ENCODE data around the gene SDK1. TPM values are rescaled to one million over a fixed set of nuclear protein-coding genes. Genes with fewer than 3 reads are reported as not detected.

Gene SDK1
- total and polyA plus RNA-seq, 2 of the 8 experiments (the other 6 are each of a cell fraction or from before 2014, with no cell fraction given): 3.3 to 7.2 TPM

- H3K79me1 ChIP-seq (ENCODE audit: low read depth, low read length): no peaks in the 10 kb centered on the region
- H2BK12ac ChIP-seq (ENCODE audit: low read depth, low read length): no peak overlapping the region
- H2BK15ac ChIP-seq (ENCODE audit: low read length): peak overlapping the region; percentile 53; the same call in 1 of the 2 replicates
- H3K4me3 ChIP-seq (ENCODE audit: extremely low read depth in 1 of 4, insufficient read depth in 2 of 4, low read depth in 3 of 4, low read length in 4 of 4): no peak overlapping the region
- H3K4ac ChIP-seq (replicated peaks; ENCODE audit: insufficient read length, low read depth, low read length): no peak overlapping the region
- H3K27me3 ChIP-seq (replicated peaks in 1 of 4; ENCODE audit: control insufficient read depth in 3 of 4, extremely low read depth in 1 of 4, insufficient read depth in 3 of 4, low read length in 3 of 4): no peaks in the 10 kb centered on the region; a peak in 1 of 7 replicates
- H3K56ac ChIP-seq (replicated peaks; ENCODE audit: insufficient read length, low read depth, low read length): no peak overlapping the region
- H2AFZ ChIP-seq (ENCODE audit: low read length): no peak overlapping the region
- ChIA-PET CTCF (ENCODE audit: partially characterized antibody) (no interaction called here), POLR2A (ENCODE audit: partially characterized antibody) (interaction anchor here (1.4 kb wide), 1 partner anchor 19 kb away, joined by 3 read pairs; no protein-coding TSS in a partner anchor)
- TF ChIP-seq CREB1 (IDR thresholded peaks at IDR 0.05) (no peak), ATF2 (IDR thresholded peaks at IDR 0.05; ENCODE audit: low read length) (no peak), MAX (IDR thresholded peaks at IDR 0.05) (no peak), RXRA (IDR thresholded peaks at IDR 0.05; ENCODE audit: insufficient read depth, low read depth, low read length) (no peak), BRCA1 (IDR thresholded peaks at IDR 0.05; ENCODE audit: low read depth, low read length) (no peak), RAD21 (IDR thresholded peaks at IDR 0.05 in 1 of 2, conservative IDR thresholded peaks at IDR 0.05 in 1 of 2; ENCODE audit: low read depth in 2 of 2, low read length in 2 of 2) (no peak), POLR2AphosphoS5 (IDR thresholded peaks at IDR 0.05; ENCODE audit: low read depth, low read length) (no peak), TAF1 (IDR thresholded peaks at IDR 0.05; ENCODE audit: low read depth, low read length) (no peak), RBBP5 (IDR thresholded peaks at IDR 0.05; ENCODE audit: borderline replicate concordance, low read depth, low read length) (no peak), YY1 (IDR thresholded peaks at IDR 0.05; ENCODE audit: low read depth, low read length) (no peak), BCL11A (IDR thresholded peaks at IDR 0.05; ENCODE audit: low read depth in 2 of 2, low read length in 2 of 2) (no peak), SIRT6 (IDR thresholded peaks at IDR 0.05; ENCODE audit: low read length) (no peak)
- no peaks in the 10 kb centered on the region; a peak in 1 of 8 replicates for H3K36me3 ChIP-seq (ENCODE audit: control insufficient read depth in 2 of 4, insufficient read depth in 4 of 4, low read length in 3 of 4)
- H4K5ac ChIP-seq (ENCODE audit: insufficient read length, low read depth, low read length): no peak overlapping the region
- no peaks in the 10 kb centered on the region; a peak in 1 of 7 replicates for H3K4me1 ChIP-seq (replicated peaks in 1 of 4; ENCODE audit: control insufficient read depth in 3 of 4, insufficient read depth in 4 of 4, low read length in 3 of 4)
- H3K23ac ChIP-seq (ENCODE audit: insufficient read length): no peak overlapping the region
- no peak for DNase-seq (ENCODE audit: low read depth in 1 of 2, low spot score in 2 of 2)
- H2BK120ac ChIP-seq (replicated peaks; ENCODE audit: low read depth, low read length): no peak overlapping the region
- no peak overlapping the region for H3K18ac ChIP-seq (ENCODE audit: extremely low read depth, low read length)
- no peaks in the 10 kb centered on the region for H4K20me1 ChIP-seq (replicated peaks in 1 of 2; ENCODE audit: control insufficient read depth in 1 of 2, insufficient read depth in 2 of 2, low read length in 2 of 2)
- 94% methylated on average over 14 of the region's 16 CpGs; no CpG with 5 or more reads in 1 of the 2 experiments for WGBS, 2 experiments (ENCODE audit: extremely low coverage in 1 of 2, insufficient coverage in 1 of 2, insufficient read length in 1 of 2, insufficient replicate concordance in 2 of 2, low coverage in 1 of 2, low lambda C conversion rate in 2 of 2, missing lambda C conversion rate in 1 of 2)
- no peaks in the 10 kb centered on the region for H3K23me2 ChIP-seq (ENCODE audit: low read depth, low read length)
- no peak overlapping the region for H2BK20ac ChIP-seq (ENCODE audit: low read length)
- H3K9ac ChIP-seq (replicated peaks in 1 of 4; ENCODE audit: extremely low read depth in 1 of 4, low read depth in 3 of 4, low read length in 3 of 4): no peak overlapping the region
- H3K79me2 ChIP-seq (ENCODE audit: control insufficient read depth in 1 of 2, insufficient read depth in 2 of 2, low read length in 2 of 2): no peaks in the 10 kb centered on the region
- H2BK5ac ChIP-seq (ENCODE audit: low read depth, low read length): no peak overlapping the region
- H4K91ac ChIP-seq (replicated peaks; ENCODE audit: insufficient read length, low read length): no peak overlapping the region
- H3K27ac ChIP-seq (ENCODE audit: low read depth, low read length): no peak overlapping the region
- no peak overlapping the region for H3K14ac ChIP-seq (ENCODE audit: insufficient read length)
- FAIRE-seq: no peak
- H3K4me2 ChIP-seq (ENCODE audit: insufficient read depth in 1 of 2, low read depth in 2 of 2, low read length in 2 of 2): no peak overlapping the region
- no peak overlapping the region for H2AK5ac ChIP-seq (ENCODE audit: low read depth, low read length)
- H3K9me3 ChIP-seq (ENCODE audit: insufficient read depth in 2 of 2, low read depth in 1 of 2, low read length in 1 of 2): peaks cover 0 to 3% of the 10 kb centered on the region in 2 experiments; a peak in 1 of 4 replicates
- H4K8ac ChIP-seq (ENCODE audit: extremely low read depth, insufficient read depth, low read length): no peak overlapping the region
Observed at GRCh38 chr7:4109481-4110110, 808.5 kb downstream of the SDK1 start.
